Neural crest cell (in vitro differentiated cells): ENCODE measurements around the gene SLC26A1. TPM values are rescaled to one million over a fixed set of nuclear protein-coding genes. Genes with fewer than 3 reads are reported as not detected.
A peak's percentile ranks its signal among the peaks of the same experiment; 100 is the strongest.

Experiments used
- DNase-seq: peaks from one replicate; pipeline ENCODE4 v3.0.0; 2021; ENCODE audit warnings: low read depth, mixed read lengths, low spot score
- H3K27ac Mint-ChIP-seq: one replicate; pipeline ENCODE4 v1.8.0; 2021; ENCODE audit warnings: mild to moderate bottlenecking, mixed read lengths; ENCODE audit not compliant: unreplicated experiment
- H3K27me3 Mint-ChIP-seq: 2 replicates; pipeline ENCODE4 v1.8.0; 2021; ENCODE audit warnings: low read depth, mild to moderate bottlenecking, mixed read lengths
- H3K36me3 Mint-ChIP-seq: 2 replicates; pipeline ENCODE4 v1.8.0; 2021; ENCODE audit warnings: low read depth, mild to moderate bottlenecking, mixed read lengths
- H3K4me1 Mint-ChIP-seq: 2 replicates; pipeline ENCODE4 v1.8.0; 2021; ENCODE audit warnings: mixed read lengths
- H3K4me3 Mint-ChIP-seq: one replicate; pipeline ENCODE4 v1.8.0; 2021; ENCODE audit warnings: mild to moderate bottlenecking, mixed read lengths
- H3K9me3 Mint-ChIP-seq: 2 replicates; pipeline ENCODE4 v1.8.0; 2021; ENCODE audit warnings: mixed read lengths
- CTCF ChIP-seq: fragments of 200-600 bp; sonication (generic); conservative IDR thresholded peaks from 2 replicates; pipeline ENCODE4 v1.5.0; 2021; ENCODE audit warnings: antibody characterized with exemption, mild to moderate bottlenecking
- total RNA-seq: library from RNA; stranded (reverse); gene quantifications from 2 replicates; pipeline ENCODE4 v1.2.1, GENCODE V29; 2021

The SLC26A1 gene
- total RNA-seq, 1 donor from 2014 or later: 0.84 TPM

GRCh38 chr4:1010395-1011021 lies 17.3 kb upstream of the SLC26A1 start:
- peak overlapping the region; percentile 84 for H3K4me3 Mint-ChIP-seq
- H3K27ac Mint-ChIP-seq: no peak overlapping the region
- peak; percentile 14 for TF ChIP-seq CTCF
- peaks cover 3% of the 10 kb centered on the region for H3K36me3 Mint-ChIP-seq
- no peaks in the 10 kb centered on the region for H3K9me3 Mint-ChIP-seq
- DNase-seq: no peak
- peaks cover 46% of the 10 kb centered on the region for H3K27me3 Mint-ChIP-seq
- peaks cover 16% of the 10 kb centered on the region for H3K4me1 Mint-ChIP-seq

GRCh38 chr4:1009542-1010394 lies 16.6 kb upstream of the SLC26A1 start:
- DNase-seq: peak; percentile 54
- Mint-ChIP-seq H3K4me3 (no peak overlapping the region), H3K27me3 (peaks cover 50% of the 10 kb centered on the region), H3K4me1 (peaks cover 16% of the 10 kb centered on the region), H3K36me3 (peaks cover 3% of the 10 kb centered on the region), H3K9me3 (no peaks in the 10 kb centered on the region), H3K27ac (no peak overlapping the region)
- TF ChIP-seq CTCF: peak; percentile 45

GRCh38 chr4:1008840-1009541 lies 15.8 kb upstream of the SLC26A1 start:
- DNase-seq: no peak
- peaks cover 3% of the 10 kb centered on the region for H3K36me3 Mint-ChIP-seq

GRCh38 chr4:1006856-1007255 lies 13.7 kb upstream of the SLC26A1 start:
- peaks cover 7% of the 10 kb centered on the region for H3K4me1 Mint-ChIP-seq
- peak overlapping the region; percentile 65 for H3K4me3 Mint-ChIP-seq
- no peak for TF ChIP-seq CTCF
- DNase-seq: no peak
- H3K36me3 Mint-ChIP-seq: peaks cover 3% of the 10 kb centered on the region
- H3K9me3 Mint-ChIP-seq: no peaks in the 10 kb centered on the region
- H3K27me3 Mint-ChIP-seq: peaks cover 66% of the 10 kb centered on the region
- H3K27ac Mint-ChIP-seq: no peak overlapping the region

More at GRCh38 chr4:1008840-1009541, 15.8 kb upstream of the SLC26A1 start:
- Mint-ChIP-seq H3K9me3 (no peaks in the 10 kb centered on the region), H3K4me3 (peak overlapping the region; percentile 64), H3K4me1 (peaks cover 12% of the 10 kb centered on the region), H3K27ac (no peak overlapping the region), H3K27me3 (peaks cover 58% of the 10 kb centered on the region)
- no peak for TF ChIP-seq CTCF
